Measurements from ENCODE around the gene PITHD1. TPM values are rescaled to one million over a fixed set of nuclear protein-coding genes. Genes with fewer than 3 reads are reported as not detected.

Gene PITHD1
- total RNA-seq, 4 donors from 2014 or later = 77.0 to 115 (median 85.7) TPM

DNA sequence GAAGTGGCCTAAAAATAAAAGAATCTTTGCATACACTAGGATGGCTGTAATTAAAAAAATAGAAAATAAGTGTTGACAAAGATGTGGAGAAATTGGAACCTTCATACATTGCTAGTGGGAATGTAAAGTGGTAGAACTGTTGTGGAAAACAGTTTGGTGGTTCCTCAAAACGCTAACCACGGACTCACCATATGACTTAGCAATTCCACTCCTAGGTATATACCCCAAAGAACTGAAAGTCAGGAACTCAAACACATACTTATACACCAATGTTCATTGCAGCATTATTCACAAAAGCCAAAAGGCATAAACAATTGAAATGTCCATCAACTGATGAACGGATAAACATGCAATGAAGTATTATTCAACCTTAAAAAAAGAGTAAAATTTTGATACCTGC lies 57.8 kb downstream of the PITHD1 start:
- TF ChIP-seq POLR2A (IDR thresholded peaks at IDR 0.05) (no peak), CTCF (IDR thresholded peaks at IDR 0.05) (no peak)
- H3K4me3 ChIP-seq (ENCODE audit: low read depth, poor library complexity, severe bottlenecking) = no peak overlapping the region
- whole genome bisulfite sequencing, 2 donors = 66 to 69% methylated on average over 3 of the region's 3 CpGs
- intact Hi-C loops (cut with DNase I; ENCODE audit: low total_unique reads) = no loop called here
- no peak for DNase-seq (ENCODE audit: low spot score in 2 of 2)

Other genes with a start within 250 kb of the PITHD1 start
- 10 to 100 TPM in 2 of 4 donors, 1 to 10 TPM in 2; 6.0 to 12.1 (median 9.0) TPM for gene E2F2, start 247.2 kb upstream of the PITHD1 start, total RNA-seq
- gene ID3, start 218.9 kb upstream of the PITHD1 start, total RNA-seq = 100 to 1,000 TPM in 3 of 4 donors, 10 to 100 TPM in 1; 81.2 to 209 (median 122) TPM
- 1,000 to 10,000 TPM; 1,119 to 1,710 (median 1,561) TPM for gene RPL11, start 86.6 kb upstream of the PITHD1 start, total RNA-seq
- 10 to 100 TPM; 33.6 to 40.4 (median 39.9) TPM for gene ELOA, start 34.9 kb upstream of the PITHD1 start, total RNA-seq
- 10 to 100 TPM; 57.6 to 76.0 (median 66.7) TPM for gene LYPLA2, start 12.7 kb downstream of the PITHD1 start, total RNA-seq
- gene GALE, start 22.3 kb downstream of the PITHD1 start, total RNA-seq = 10 to 100 TPM; 12.8 to 39.3 (median 29.5) TPM
- gene HMGCL, start 47.0 kb downstream of the PITHD1 start, total RNA-seq = 10 to 100 TPM; 30.9 to 44.9 (median 36.0) TPM
- 10 to 100 TPM; 11.6 to 23.5 (median 18.7) TPM for gene FUCA1, start 89.9 kb downstream of the PITHD1 start, total RNA-seq
- gene CNR2, start 134.9 kb downstream of the PITHD1 start, total RNA-seq = not detected
- 10 to 100 TPM; 65.0 to 84.6 (median 80.0) TPM for gene PNRC2, start 181.4 kb downstream of the PITHD1 start, total RNA-seq
- gene SRSF10, start 201.9 kb downstream of the PITHD1 start, total RNA-seq = 10 to 100 TPM; 41.3 to 68.3 (median 47.4) TPM

Measured in lower leg skin (tissue), 4 donors.